Measurements from ENCODE around the gene WNT1.

GRCh38 chr12:48930475-48930874 lies 47.6 kb upstream of the WNT1 start:
- TF ChIP-seq CTCF (IDR thresholded peaks at IDR 0.05; ENCODE audit: low read length) (no peak), EZH2 (optimal IDR thresholded peaks at IDR 0.05; ENCODE audit: low read depth, low read length) (no peak)
